Body of pancreas (tissue), 4 donors: Measurements from ENCODE around the gene SBF2. TPM values are rescaled to one million over a fixed set of nuclear protein-coding genes. Genes with fewer than 3 reads are reported as not detected.

Experiments used
- ATAC-seq: fragments of 150-250 bp; one replicate; pipeline ENCODE4 v1.9.1; 2016
- DNase-seq, 4 donors: peaks; one replicate each; pipeline ENCODE4 v3.0.0-alpha.2; 2019
- H3K27ac ChIP-seq, 4 donors: fragments of 200-600 bp; sonication (generic); 1 replicate in 3 of 4; 2 replicates in 1 of 4; pipeline versions ENCODE4 v1.5.1 to v1.6.1; 2016 to 2019; ENCODE audit warnings: mild to moderate bottlenecking in 1 of 4, mixed read lengths in 1 of 4, moderate library complexity in 1 of 4
- H3K27me3 ChIP-seq, 2 donors: fragments of 200-600 bp; sonication (generic); one replicate each; pipeline ENCODE4 v1.6.0; 2016; ENCODE audit warnings: mild to moderate bottlenecking in 1 of 2
- H3K36me3 ChIP-seq, 2 donors: fragments of 200-600 bp; sonication (generic); replicated peaks in 1 of 2; 2 replicates each; pipeline ENCODE4 v1.5.1; 2016; ENCODE audit warnings: low read depth in 2 of 2; ENCODE audit not compliant: insufficient read depth in 1 of 2
- H3K4me1 ChIP-seq: fragments of 200-600 bp; sonication (generic); one replicate; pipeline ENCODE4 v1.6.0; 2016
- H3K4me3 ChIP-seq, 2 donors: fragments of 200-600 bp; sonication (generic); 1 replicate in 1 of 2; 2 replicates in 1 of 2; pipeline ENCODE4 v1.5.1; 2016 to 2019
- H3K9me3 ChIP-seq, 3 donors: fragments of 200-600 bp; sonication (generic); 1 replicate in 2 of 3; 2 replicates in 1 of 3; pipeline ENCODE4 v1.5.1; 2016
- CTCF ChIP-seq, 7 experiments: fragments of 450-650 bp in 4 of 7; fragments of 200-600 bp in 3 of 7; sonication (generic) in 3 of 7; IDR thresholded peaks; one replicate each; pipeline ENCODE4 v1.5.1; 2016 to 2019; ENCODE audit warnings: antibody characterized with exemption in 7 of 7
- POLR2A ChIP-seq, 3 donors: fragments of 450-650 bp; IDR thresholded peaks; one replicate each; pipeline ENCODE4 v1.6.1; 2016; ENCODE audit warnings: antibody characterized with exemption in 3 of 3, mild to moderate bottlenecking in 2 of 3
- WGBS, 2 donors: methylation state at CpG; one replicate each; pipeline ENCODE4 v1.1.5; 2017; 5-methylcytosine and 5-hydroxymethylcytosine counted together
- intact Hi-C: fragments of 100-400 bp; cut with DNase I; formaldehyde crosslinking; loops from one replicate; pipeline ENCODE4 v1.15.1; 2023
- total RNA-seq, 2 donors: library from RNA; depleted of rRNA; stranded (reverse); fragments of >200 nt; gene quantifications; one replicate each; pipeline ENCODE4 v1.1.0, GENCODE V29; 2016

The SBF2 gene
- total RNA-seq, 2 donors from 2014 or later: 23.6 to 38.9 TPM

- intact Hi-C loops: no loop called here
- Histone ChIP-seq H3K36me3 (peaks cover 0 to 3% of the 10 kb centered on the region in 2 donors), H3K27ac (peak overlapping the region in 3 of 4 donors; percentile 41 to 58 (median 58)), H3K4me1 (peaks cover 32% of the 10 kb centered on the region), H3K9me3 (no peaks in the 10 kb centered on the region), H3K4me3 (no peak overlapping the region), H3K27me3 (no peaks in the 10 kb centered on the region)
- DNase-seq (no peak), ATAC-seq (peak; percentile 73)
- no peak for TF ChIP-seq CTCF (IDR thresholded peaks at IDR 0.05)
- no peak for TF ChIP-seq POLR2A (IDR thresholded peaks at IDR 0.05)
- 75 to 81% methylated on average over 1 of the region's 1 CpG for WGBS, 2 donors
Measured at GRCh38 chr11:9738707-9739106, 555.3 kb downstream of the SBF2 start.

- peak overlapping the region in 3 of 4 donors; percentile 27 to 58 (median 58) for H3K27ac ChIP-seq
- no peaks in the 10 kb centered on the region for H3K9me3 ChIP-seq
- 39 to 65% methylated on average over 3 of the region's 3 CpGs for WGBS, 2 donors
- no peaks in the 10 kb centered on the region for H3K27me3 ChIP-seq
- intact Hi-C loops: no loop called here
- TF ChIP-seq CTCF (IDR thresholded peaks at IDR 0.05) (no peak), POLR2A (IDR thresholded peaks at IDR 0.05) (no peak)
- no peak overlapping the region for H3K4me3 ChIP-seq
- DNase-seq: peak in 1 of 4 donors; percentile 61
- peaks cover 32% of the 10 kb centered on the region for H3K4me1 ChIP-seq
- H3K36me3 ChIP-seq: peaks cover 0 to 3% of the 10 kb centered on the region in 2 donors
- ATAC-seq: peak; percentile 27
Measured at GRCh38 chr11:9738116-9738515, 555.9 kb downstream of the SBF2 start.

- Histone ChIP-seq H3K4me3 (no peak overlapping the region), H3K27ac (peak overlapping the region in 2 of 4 donors; percentile 7 to 58), H3K4me1 (peaks cover 32% of the 10 kb centered on the region), H3K9me3 (no peaks in the 10 kb centered on the region), H3K27me3 (no peaks in the 10 kb centered on the region), H3K36me3 (peaks cover 0 to 2% of the 10 kb centered on the region in 2 donors)
- ATAC-seq (no peak), DNase-seq (no peak)
- 84 to 94% methylated on average over 2 of the region's 2 CpGs for WGBS, 2 donors
- no peak for TF ChIP-seq POLR2A (IDR thresholded peaks at IDR 0.05)
- no peak for TF ChIP-seq CTCF (IDR thresholded peaks at IDR 0.05)
- intact Hi-C loops: no loop called here
Measured at GRCh38 chr11:9736365-9736764, 557.7 kb downstream of the SBF2 start.

- DNase-seq: no peak
- Histone ChIP-seq H3K9me3 (no peaks in the 10 kb centered on the region), H3K27ac (peak overlapping the region in 1 of 4 donors; percentile 42), H3K4me3 (no peak overlapping the region), H3K36me3 (no peaks in the 10 kb centered on the region), H3K4me1 (peaks cover 33% of the 10 kb centered on the region), H3K27me3 (no peaks in the 10 kb centered on the region)
- TF ChIP-seq POLR2A (IDR thresholded peaks at IDR 0.05) (no peak), CTCF (IDR thresholded peaks at IDR 0.05) (no peak)
- no peak for ATAC-seq
- 95 to 97% methylated on average over 2 of the region's 2 CpGs for WGBS, 2 donors
- intact Hi-C loops: no loop called here
Measured at GRCh38 chr11:9735919-9736318, 558.1 kb downstream of the SBF2 start.

GRCh38 chr11:9735236-9735635 lies 558.8 kb downstream of the SBF2 start:
- Histone ChIP-seq H3K4me3 (no peak overlapping the region), H3K27ac (no peak overlapping the region), H3K4me1 (peaks cover 31% of the 10 kb centered on the region), H3K27me3 (no peaks in the 10 kb centered on the region), H3K9me3 (no peaks in the 10 kb centered on the region), H3K36me3 (no peaks in the 10 kb centered on the region)
- intact Hi-C loops: no loop called here
- DNase-seq: no peak
- ATAC-seq: no peak
- TF ChIP-seq CTCF (IDR thresholded peaks at IDR 0.05): no peak
- TF ChIP-seq POLR2A (IDR thresholded peaks at IDR 0.05): no peak
- WGBS, 2 donors: 94 to 98% methylated on average over 3 of the region's 3 CpGs
